GM12891 (cell line): ENCODE data around the gene PRM1. TPM values are rescaled to one million over a fixed set of nuclear protein-coding genes. Genes with fewer than 3 reads are reported as not detected.

Experiments
- DNase-seq: peaks from one replicate; pipeline ENCODE4 v3.0.0; 2011; ENCODE audit warnings: low spot score; ENCODE audit not compliant: insufficient read length
- FAIRE-seq: peaks from 2 replicates; lab custom pipeline; 2011; peaks lifted over from hg19 to GRCh38; lab: Jason Lieb, UNC
- PAX5 ChIP-seq: IDR thresholded peaks from 2 replicates; pipeline ENCODE4 v1.6.1; 2011; ENCODE audit warnings: low read length, moderate library complexity, mild to moderate bottlenecking; ENCODE audit not compliant: insufficient read depth, severe bottlenecking
- POLR2A ChIP-seq: IDR thresholded peaks from 2 replicates; pipeline ENCODE4 v1.6.1; 2011; ENCODE audit warnings: low read depth, low read length, control low read depth
- POLR2AphosphoS5 ChIP-seq: IDR thresholded peaks from 2 replicates; pipeline ENCODE4 v1.6.1; 2011; ENCODE audit warnings: low read depth, low read length, control low read depth
- POU2F2 ChIP-seq: IDR thresholded peaks from 2 replicates; pipeline ENCODE4 v1.6.1; 2011; ENCODE audit warnings: low read depth, mild to moderate bottlenecking, control low read depth, low read length, moderate library complexity
- SPI1 ChIP-seq: IDR thresholded peaks from 2 replicates; pipeline ENCODE4 v1.6.1; 2011; ENCODE audit warnings: low read depth, low read length, control low read depth
- TAF1 ChIP-seq: IDR thresholded peaks from 2 replicates; pipeline ENCODE4 v1.6.1; 2011; ENCODE audit warnings: low read depth, low read length, control low read depth
- polyA plus RNA-seq: library from polyadenylated mRNA; unstranded; fragments of >200 nt; gene quantifications from one replicate; pipeline ENCODE4 v1.2.1, GENCODE V29; 2012; ENCODE audit warnings: low read depth, missing spikeins, inconsistent platforms; ENCODE audit not compliant: missing spikeins

Gene PRM1, protein sequence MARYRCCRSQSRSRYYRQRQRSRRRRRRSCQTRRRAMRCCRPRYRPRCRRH
- polyA plus RNA-seq, result not detected

DNA sequence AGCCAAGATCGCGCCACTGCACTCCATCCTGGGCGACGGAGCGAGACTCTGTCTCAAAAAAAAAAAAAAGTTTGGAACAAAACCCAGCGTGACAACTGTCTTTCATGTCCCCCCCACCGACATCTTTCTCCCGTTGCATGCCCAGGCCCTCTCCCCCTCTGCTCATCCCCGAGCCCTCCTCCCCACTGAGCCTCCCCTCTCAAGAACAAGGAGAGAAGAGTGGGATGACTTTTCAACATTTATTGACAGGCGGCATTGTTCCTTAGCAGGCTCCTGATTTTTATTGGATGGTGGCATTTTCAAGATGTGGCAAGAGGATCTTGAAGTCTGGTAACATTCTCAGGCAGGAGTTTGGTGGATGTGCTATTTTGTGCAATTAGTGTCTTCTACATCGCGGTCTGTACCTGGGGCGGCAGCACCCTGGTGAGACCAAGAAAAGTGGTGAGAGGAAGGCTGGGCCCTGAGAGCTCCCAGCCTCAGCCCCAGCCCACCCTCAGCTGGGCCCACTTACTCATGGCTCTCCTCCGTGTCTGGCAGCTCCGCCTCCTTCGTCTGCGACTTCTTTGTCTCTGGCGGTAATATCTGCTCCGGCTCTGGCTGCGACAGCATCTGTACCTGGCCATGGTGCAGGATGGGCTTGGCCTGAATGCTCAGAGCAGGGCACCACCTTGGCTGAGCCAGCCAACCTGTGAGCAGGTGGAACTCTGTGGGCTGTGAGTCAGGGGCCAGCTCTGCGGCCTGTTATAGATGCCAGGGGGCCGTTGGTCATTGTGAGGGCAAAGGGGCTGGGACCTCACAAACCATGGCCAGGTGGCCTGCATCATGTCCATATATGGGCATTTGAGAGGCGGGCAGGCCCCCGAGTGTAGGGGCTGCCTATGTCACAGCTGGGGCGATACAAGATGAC lies at the start of gene PRM1:
TSS of gene PRM1 (minus strand) at position 715 of the 907 bp plus-strand sequence. CDS start at position 623, 92 bp downstream.
- TF ChIP-seq SPI1 (no peak), POU2F2 (no peak), POLR2A (no peak), PAX5 (no peak), TAF1 (no peak), POLR2AphosphoS5 (no peak)
- no peak for FAIRE-seq
- no peak for DNase-seq

DNA sequence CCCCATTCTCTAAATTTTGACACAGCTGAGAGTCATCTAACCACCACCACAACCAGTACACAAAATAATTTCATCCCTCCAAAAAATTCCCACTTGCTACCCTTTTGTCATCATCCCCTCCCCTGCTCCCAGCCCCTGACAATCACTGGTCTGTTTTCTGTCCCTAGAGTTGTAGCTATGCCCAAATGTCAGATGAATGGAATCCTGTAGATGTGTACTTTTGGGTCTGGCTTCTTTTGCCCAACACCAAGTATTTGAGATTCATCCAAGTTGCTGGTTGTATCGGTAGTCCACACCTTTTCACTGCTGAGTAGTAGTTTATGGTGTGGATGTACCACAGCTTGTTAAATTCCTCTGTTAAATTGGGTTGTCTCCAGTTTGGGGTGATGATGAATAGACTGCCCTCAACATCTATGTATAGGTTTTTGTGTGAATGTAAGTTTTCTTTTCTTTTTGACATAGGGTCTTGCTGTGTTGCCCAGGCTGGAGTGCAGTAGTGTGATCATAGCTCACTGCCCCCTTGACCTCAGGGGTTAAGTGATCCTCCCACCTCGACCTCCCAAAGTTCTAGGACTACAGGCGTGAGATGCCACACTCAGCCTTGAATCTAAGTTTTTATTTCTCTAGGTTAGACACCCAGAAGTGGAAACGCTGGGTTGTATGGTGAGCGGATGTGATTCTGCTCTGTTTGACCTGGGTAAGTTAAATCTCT lies 49.6 kb upstream of the PRM1 start:
- DNase-seq (no peak), FAIRE-seq (no peak)
- TF ChIP-seq POLR2A (no peak), PAX5 (no peak), POLR2AphosphoS5 (no peak), TAF1 (no peak), POU2F2 (no peak)

DNA sequence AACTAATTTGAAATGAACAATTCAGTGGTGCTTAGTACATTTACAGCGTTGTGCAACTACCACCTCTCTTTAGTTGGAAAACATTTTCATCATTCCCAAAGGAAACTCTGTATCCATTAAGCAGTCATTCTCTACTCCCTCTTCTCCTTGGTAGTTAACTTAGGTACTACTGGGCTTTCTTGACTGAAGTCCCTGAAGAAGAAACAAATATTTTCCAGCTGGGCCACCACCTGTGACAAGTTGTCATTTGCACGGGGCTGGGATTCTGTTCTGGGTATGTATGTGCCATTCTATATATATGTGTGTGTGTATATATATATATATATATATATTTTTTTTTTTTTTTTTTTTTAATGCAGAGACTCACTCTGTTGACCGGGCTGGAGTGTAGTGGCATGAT lies 48.8 kb upstream of the PRM1 start:
- no peak for DNase-seq
- FAIRE-seq, result no peak
- TF ChIP-seq PAX5 (no peak), POLR2AphosphoS5 (no peak), POU2F2 (no peak), POLR2A (no peak), TAF1 (no peak), SPI1 (no peak)

DNA sequence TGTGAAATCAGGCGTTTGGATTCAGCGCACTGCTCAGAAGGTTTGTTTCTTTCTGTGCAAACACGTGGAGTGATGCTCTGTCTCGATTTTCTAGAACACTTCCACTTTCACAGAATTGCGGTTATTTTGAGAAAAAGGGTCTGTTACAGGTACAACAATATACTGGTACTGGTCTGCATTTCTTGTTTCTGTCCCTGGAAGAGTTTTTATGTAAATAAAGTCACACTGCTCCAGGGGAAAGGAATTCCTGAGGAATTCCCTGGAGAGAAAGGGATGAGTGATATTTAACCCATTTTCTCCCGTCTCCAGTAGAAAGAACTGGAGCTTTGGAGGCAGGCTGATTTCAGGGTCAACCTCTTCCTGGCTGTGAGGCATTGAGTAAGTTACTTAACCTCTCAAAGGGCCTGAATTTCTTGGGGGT lies 48.0 kb upstream of the PRM1 start:
- TF ChIP-seq PAX5 (no peak), POLR2AphosphoS5 (no peak), SPI1 (peak; percentile 71)
- DNase-seq (no peak), FAIRE-seq (peak; percentile 93)

DNA sequence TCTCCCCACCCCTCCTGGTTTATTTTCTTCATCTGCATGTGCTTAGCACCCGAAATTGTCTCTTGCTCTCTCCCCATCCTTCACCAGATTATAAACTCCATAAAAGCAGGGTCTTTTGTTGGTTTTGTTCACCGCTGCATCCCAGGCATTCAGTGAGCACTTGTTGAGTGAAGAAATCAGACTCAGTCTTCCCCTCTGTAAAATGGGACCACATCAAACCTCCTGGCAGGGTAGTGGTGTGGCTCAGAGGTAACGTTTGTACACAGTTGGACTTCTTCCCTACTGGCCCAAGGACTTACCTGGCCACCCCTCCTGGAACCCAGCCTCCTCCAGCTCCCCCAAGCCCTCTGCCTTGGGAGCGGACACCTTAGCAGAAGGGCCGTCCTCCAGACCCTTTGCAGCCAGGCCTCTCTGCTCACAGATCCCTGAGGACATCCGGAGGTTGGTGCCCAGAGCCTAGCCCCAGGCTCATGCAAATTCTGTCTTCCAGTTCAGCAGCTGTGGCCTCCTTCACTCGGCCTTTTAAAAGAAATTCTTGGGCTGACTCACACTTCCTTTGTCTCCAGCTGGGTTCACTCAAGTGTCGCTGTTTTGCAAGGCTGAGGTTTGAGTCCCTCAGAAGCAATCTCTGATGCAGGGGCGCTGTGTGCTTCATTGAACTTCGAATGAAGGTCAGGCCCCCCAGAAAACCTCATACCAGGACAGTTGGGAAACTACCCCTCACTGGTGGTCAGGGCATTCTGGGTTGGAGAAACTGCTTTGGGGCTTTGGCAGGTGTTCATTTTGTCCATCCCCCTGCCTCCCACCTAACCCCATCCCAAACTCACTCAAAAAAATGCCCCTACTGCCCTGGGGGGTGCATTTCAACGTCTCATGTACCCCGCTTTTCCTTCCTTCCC lies 47.3 kb upstream of the PRM1 start:
- DNase-seq (peak; percentile 74), FAIRE-seq (no peak)
- TF ChIP-seq POU2F2 (peak; percentile 98), POLR2AphosphoS5 (no peak; the same call in 1 of the 2 replicates), POLR2A (peak; percentile 44; the same call in 1 of the 2 replicates), TAF1 (no peak), SPI1 (peak; percentile 75), PAX5 (peak; percentile 97)

DNA sequence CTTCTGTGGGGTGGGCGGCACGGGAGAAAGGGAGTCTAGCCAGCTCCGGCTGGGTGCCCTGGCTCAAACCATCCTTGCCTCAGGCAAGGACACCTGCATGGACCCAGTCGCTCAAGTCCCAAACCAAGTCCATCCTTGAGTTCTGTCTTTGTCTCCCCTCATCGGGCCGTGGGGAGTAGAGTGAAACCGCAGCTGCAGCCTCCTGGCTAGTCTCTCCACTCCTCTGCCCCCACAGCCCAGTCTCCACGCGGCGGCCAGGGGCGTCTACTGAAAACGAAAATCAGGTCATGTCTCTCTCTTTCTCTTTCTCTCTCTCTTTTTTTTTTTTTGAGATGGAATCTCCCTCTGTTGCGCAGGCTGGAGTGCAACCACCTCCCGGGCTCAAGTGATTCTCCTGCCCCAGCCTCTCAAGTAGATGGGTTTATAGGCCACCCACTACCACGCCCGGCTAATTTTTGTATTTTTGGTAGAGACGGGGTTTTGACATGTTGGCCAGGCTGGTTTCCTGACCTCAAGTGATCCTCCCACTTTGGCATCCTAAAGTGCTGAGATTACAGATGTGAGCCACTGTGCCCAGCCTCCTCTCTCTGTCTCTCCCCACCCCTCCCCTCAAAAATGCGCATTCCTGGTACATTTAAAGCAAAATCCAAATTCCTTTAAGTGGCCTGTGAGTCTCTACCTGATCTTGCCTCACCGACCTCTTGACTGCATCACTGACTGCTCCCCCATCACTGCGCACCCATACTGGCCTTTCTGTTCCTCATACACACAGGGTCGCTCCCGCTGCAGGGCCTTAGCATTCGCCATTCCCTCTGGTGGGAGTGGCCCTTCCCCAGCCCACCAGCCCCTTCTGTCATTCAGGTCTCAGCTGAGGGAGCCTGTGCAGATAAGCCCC lies 46.4 kb upstream of the PRM1 start:
- DNase-seq (no peak), FAIRE-seq (peak; percentile 90)
- 0 out of 2 replicates have a peak, but pooled peaks have one; percentile 8 for TF ChIP-seq POLR2AphosphoS5
- no peak for TF ChIP-seq PAX5
- no peak for TF ChIP-seq TAF1
- TF ChIP-seq SPI1, result peak; percentile 66
- no peak for TF ChIP-seq POLR2A

DNA sequence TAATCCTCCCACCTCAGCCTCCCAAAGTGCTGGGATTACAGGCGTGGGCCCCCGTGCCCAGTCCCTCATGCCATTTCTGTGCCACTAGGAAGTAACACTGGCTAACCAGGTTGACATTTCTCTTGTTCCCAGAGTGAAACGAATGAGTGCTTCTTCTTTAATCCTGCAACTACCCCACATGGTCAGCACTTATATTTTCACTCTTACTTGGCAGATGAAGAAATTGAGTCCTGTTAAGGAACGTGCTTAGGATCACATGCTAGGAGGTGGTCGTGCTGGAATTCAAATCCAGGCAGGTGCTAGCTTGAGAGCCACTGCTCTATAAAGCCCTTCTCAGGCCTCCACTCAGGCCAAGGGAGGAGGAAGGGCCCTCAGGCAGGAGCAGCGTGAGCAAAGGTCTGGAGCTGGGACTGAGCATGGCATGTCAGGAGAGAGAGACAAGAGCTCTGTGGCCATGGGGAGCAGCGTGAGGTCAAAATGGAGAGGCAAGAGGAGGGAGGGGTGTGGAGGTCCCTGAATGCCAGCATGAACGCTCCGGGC lies 45.7 kb upstream of the PRM1 start:
- peak; percentile 58 for FAIRE-seq

More for the DNA sequence above, 45.7 kb upstream of the PRM1 start:
- no peak for DNase-seq
- TF ChIP-seq TAF1, result no peak
- TF ChIP-seq PAX5, result no peak
- no peak for TF ChIP-seq POLR2AphosphoS5
- TF ChIP-seq POLR2A, result no peak
- TF ChIP-seq SPI1, result no peak
